Measurements from ENCODE around the gene HDAC4.
"Not testable (repeated sequence)": the region's sequence is repeated elsewhere in the genome, so short reads cannot be mapped to it uniquely, and the experiment has no call there.

Gene HDAC4

DNA sequence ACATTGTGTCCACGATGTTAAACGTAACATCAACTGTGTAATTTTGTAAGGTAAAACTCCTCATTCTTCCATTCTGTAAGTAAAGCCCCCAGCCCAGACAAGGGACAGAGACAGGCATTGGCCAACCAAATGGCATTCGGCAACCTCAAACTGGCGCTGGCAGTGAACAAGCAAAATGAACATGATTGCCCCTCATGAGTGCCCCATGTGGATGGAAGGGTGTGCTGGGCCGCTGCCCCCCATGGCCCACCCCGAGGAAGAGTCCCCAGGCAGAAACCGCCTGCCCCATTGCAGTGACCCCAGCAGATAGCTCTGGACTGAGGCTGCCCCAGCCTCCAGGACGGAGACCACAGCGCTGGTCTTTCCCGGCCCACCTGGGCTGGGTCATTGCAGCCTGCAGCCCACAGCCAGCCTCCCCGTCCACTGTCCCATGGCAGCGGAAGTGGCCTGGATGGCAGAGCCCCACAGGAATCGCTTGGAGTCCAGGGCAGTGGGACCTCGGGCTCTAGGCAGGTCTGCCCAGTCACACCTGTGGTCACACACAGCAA, 220.2 kb downstream of the HDAC4 start:
- no peak for DNase-seq (ENCODE audit: extremely low read depth in 1 of 2, low read depth in 1 of 2)

DNA sequence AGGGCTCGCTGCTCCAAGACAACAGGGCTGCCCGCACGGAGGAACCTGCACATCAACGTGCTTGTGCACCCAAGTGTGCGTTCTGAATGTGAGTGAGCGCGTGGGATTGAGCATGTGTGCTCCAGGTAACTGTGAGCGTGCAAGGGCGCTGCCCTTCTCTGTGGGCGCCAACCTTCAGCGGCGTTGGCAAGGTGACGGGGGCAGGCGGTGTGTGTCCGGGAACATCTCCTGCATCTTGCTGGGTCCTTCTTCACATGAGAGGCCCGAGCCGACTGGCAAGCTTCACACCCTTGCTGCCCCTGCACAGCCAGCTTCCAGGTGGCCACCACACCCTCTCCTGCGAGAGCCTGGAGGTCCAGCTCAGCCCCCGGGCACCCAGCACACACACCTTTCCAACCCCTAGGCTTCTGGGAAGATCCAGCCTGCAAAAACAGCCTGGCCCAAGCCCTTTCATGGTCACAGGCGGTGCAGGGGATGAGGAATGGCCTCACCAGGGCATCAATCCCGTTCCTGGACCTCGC, 220.9 kb downstream of the HDAC4 start:
- no peak for DNase-seq (ENCODE audit: extremely low read depth in 1 of 2, low read depth in 1 of 2)

DNA sequence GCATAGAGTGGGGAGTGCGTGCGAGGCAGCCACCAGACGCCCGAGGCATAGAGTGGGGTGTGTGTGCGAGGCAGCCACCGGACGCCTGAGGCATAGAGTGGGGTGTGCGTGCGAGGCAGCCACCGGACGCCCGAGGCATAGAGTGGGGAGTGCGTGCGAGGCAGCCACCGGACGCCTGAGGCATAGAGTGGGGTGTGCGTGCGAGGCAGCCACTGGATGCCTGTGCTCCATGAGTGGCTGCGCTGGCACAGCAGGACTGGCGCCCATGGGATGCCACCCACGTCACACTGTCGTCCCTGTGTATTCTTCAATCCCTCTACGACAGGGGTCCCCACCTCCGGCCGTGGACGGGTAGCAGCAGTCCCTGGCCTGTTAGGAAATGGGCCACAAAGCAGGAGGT, 221.9 kb downstream of the HDAC4 start:
- no peak for DNase-seq (ENCODE audit: extremely low read depth in 1 of 2, low read depth in 1 of 2)

DNA sequence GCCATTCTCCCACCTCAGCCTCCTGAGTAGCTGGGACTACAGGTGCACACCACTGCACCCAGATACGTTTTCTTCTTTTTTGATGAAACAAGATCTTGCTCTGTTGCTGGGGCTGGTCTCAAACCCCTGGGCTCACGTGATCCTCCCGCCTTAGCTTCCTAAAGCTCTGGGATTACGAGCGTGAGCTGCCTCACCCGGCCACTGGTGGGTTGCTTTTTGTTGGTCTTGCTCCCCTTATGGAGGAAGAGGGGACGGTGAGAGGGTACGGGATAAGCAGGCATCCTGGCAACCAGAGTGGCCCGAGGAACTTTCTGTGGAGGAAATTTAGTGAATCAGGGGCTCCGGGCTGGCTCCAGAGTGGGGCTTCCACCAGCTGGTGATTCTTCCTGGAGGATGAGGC, 222.3 kb downstream of the HDAC4 start:
- no peak for DNase-seq (ENCODE audit: extremely low read depth in 1 of 2, low read depth in 1 of 2)

DNA sequence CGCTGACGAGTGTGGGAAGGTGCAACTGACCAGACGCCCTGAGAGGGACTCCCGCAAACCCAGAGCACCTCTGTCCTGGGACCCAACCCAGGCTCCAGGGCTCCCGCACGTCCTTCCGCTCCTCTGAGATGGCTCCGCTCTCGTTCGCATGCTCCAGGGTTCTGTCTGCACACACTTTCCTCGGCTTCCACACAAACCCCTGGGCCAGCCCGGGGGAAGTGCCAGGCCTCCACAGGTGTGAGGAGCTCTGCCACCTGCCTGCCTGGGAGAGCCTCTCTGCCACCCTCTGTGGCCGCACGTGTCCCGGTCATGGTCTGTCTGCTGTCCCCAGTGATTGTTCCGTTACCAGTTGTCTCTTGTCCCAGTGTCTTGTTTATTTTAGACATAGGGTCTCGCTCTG, 222.9 kb downstream of the HDAC4 start:
- no peak for DNase-seq (ENCODE audit: extremely low read depth in 1 of 2, low read depth in 1 of 2)

DNA sequence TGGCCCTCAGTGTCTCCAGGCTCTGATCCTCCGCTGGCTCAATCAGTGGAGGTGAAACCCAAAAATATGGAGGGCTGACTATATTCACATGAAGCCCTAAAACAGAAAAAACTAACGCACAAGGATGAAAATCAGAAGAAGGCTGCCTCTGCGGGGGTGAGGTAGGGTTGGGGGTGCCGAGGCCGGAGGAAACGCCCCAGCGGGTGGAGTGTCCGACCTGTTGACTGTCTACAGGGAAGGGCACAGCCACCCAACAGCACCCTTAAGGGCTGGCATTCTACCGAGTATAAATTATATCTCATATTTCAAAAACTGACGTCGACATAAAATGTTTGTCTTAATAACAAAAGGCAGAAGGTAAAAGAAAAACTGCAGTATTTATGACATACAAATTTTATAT, 223.5 kb downstream of the HDAC4 start:
- no peak for DNase-seq (ENCODE audit: extremely low read depth in 1 of 2, low read depth in 1 of 2)

DNA sequence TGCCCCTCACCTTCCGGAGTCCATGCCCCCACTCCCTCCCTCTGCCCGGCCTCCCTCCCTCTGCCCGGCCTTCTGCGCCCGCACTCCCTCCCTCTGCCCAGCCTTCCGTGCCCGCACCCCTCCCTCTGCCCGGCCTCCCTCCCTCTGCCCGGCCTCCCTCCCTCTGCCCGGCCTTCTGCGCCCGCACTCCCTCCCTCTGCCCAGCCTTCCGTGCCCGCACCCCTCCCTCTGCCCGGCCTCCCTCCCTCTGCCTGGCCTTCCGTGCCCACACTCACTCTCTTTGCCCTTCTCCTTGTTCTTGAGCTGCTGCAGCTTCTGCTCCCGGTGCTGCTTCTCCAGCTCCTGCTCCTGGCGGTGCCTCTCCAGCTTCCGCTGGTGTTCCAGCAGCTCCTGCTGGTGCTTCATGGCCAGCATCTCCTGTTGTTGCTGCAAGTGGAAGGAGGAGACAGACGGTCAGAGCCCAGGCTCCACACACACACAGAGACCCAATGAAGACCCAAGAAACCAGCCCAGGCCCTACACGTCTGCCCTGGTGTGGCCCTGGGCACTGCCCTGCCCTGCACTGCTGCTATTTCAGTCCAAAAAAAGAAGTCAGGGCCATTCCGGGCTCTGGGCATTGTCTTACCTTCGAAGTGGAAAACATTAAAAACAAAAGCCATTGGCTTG, 224.5 kb downstream of the HDAC4 start:
- DNase-seq (ENCODE audit: extremely low read depth in 1 of 2, low read depth in 1 of 2) = not testable (repeated sequence)

DNA sequence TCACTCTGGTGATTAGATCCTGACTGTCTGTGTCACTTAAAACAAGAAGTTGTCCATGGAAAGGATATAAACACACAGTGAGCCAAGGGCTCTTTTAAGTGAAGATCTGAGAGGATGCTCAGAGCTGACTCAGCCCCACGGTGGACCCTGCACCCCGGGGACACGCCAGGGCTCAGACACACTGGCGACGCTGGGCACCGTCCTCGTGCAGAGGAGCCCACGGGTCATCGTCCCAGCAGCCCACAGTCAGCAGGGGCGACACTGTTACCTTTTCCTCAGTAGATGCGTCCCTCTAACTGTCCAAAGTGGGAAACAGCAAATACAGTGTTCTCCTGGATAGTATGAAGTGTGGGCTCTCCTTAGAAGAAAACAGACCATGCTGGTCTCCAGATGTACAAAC, 225.6 kb downstream of the HDAC4 start:
- no peak for DNase-seq (ENCODE audit: extremely low read depth in 1 of 2, low read depth in 1 of 2)

DNA sequence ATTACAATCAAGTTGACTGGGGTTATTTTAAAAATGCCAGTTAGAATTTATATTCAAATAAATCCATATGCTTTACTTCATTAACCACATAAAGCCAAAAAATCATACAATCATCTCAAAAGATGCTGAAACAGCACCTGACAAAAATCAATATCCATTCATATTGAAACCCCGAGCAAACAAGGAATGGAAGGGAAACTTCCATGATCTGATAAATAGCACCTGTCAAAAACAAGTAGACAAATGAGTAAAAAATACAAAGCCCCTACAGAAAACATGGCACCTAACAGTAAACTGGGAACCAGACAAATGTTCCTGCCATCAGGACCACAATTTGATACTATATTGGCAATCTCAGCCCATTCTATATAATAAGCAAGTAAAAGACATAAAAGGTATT, 227.5 kb downstream of the HDAC4 start:
- no peak for DNase-seq (ENCODE audit: extremely low read depth in 1 of 2, low read depth in 1 of 2)

DNA sequence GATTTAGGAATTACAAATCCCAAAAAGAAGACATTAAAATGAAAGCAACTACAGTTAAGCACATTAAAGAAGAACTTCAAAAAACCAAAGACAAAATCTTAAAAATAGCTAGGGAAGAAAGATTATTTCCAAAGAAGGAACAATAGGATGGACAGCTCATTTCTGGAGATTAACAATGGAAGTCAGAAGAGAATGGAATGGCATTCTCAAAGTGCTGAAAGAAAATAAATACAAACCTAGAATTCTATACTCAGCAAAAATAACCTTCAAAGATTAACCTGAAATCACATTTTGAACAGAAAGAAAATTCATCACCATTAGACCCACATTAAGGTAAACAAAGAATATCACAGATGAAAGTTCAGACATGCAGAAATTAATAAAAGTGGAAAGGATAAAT, 229.2 kb downstream of the HDAC4 start:
- DNase-seq (ENCODE audit: extremely low read depth in 1 of 2, low read depth in 1 of 2) = no peak

DNA sequence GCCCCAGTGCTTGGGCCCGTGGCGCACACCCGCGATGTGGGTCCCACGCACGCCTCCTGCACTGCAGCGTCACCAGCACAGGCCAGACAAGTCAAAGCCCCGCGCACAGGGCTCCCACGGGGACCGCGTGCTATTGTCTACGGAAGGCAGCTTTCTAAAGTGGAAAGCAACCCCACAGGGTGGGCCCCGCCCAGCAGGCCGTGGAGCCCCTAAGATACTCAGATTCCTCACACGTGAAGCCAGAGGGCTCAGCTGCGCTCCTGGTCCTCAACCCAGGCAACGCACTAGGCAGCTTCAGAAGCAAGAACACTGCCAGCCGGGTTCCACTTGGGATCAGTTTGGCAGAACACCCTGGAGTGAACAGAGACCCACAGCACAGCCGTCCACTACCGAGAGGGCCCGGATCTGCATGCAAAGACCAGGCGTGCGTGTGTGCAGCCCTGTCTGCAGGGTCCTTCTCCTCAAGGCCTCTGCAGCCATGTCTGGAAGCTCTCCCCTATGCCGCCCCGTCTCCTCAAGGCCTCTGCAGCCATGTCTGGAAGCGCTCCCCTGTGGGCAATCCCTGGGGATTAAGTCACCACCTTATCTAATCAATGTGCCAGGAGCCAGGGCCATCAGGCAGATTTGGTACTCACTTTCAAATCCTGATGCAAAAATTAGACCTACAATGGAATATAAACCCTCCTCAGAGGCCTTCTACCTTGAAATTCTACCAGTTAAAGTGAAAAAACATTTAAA, 231.3 kb downstream of the HDAC4 start:
- DNase-seq (ENCODE audit: extremely low read depth in 1 of 2, low read depth in 1 of 2) = no peak

DNA sequence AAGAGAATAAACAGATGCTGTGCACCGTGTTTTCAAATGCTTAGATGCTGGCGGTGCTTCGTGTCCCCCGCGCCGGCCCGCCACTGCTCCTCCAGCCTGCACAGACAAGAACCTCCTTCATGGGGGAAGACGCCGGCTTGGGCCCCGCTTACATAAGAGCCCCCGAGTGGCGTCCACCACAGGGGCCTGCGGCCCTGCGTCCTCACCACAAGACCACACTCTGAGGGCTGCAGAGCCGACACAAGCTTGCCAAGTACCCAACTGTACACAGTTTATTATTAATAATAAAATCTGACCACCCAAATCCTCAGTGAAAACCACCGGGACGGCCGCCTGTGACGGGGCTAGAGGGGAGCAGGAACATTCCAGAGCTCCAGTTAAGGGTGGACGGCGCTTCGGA, 232.2 kb downstream of the HDAC4 start:
- no peak for DNase-seq (ENCODE audit: extremely low read depth in 1 of 2, low read depth in 1 of 2)

DNA sequence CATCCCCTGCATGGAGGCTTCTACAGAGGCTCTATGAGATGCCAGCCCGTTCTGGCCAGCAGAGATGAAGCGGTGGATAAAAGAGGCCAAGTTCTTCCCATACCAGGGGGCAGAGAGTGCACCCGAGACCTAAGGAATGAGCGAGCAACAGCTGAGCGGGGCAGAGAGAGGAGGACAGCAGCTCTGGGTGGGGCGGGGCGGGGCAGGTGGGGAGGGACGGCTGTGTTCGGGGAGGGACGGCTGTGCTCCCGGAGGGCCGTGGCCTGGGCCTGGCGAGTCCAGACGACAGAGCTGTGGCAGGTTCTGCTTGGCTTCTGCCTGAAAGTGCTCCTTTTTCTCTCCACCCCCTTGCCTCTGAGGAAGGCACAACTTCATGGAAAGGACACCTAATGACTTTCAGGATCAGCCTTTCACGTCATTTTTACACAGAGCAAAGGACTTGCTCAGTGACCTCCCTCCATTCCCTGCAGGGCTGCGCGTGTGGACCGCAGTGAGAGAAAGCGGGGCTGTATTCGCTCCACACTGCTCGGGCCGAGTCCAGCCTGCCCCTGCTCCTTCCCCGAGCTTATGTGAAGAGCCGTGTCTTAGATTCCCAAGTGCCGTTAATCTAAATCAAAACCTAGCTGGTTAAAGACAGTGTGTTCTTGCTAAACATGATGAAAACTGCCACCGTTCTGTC, 232.9 kb downstream of the HDAC4 start:
- no peak for DNase-seq (ENCODE audit: extremely low read depth in 1 of 2, low read depth in 1 of 2)

DNA sequence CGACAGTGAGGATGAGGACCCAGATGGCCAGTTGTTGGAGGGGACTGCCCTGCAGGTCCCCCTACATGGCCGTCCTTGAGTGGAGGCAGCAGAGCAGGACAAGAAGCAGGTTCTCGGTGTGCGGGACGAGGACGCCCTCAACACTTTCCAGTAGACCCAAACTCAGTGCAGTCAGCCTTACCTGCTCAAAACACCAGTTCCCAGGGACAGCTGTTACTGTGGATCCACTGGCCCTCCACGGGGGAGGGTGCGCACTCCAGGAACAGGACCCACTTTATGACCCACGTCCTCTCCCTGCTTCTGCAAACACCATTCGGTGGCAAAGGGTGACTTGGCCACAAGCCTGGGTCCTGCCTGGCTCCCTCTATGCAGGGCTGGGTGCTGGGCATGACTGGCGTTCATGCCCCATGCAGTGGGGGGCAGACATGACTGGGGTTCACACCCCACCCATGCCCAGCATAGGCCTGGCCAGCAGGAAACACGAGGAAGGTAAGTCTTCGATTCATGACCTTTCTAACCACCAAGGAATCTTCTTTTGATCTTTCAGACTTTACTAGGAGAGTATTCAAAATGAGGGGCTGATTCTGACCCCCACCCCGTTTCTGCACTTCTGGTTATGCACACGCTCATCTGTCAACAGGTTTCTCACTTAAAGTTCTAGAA, 233.7 kb downstream of the HDAC4 start:
- DNase-seq (ENCODE audit: extremely low read depth in 1 of 2, low read depth in 1 of 2) = no peak

DNA sequence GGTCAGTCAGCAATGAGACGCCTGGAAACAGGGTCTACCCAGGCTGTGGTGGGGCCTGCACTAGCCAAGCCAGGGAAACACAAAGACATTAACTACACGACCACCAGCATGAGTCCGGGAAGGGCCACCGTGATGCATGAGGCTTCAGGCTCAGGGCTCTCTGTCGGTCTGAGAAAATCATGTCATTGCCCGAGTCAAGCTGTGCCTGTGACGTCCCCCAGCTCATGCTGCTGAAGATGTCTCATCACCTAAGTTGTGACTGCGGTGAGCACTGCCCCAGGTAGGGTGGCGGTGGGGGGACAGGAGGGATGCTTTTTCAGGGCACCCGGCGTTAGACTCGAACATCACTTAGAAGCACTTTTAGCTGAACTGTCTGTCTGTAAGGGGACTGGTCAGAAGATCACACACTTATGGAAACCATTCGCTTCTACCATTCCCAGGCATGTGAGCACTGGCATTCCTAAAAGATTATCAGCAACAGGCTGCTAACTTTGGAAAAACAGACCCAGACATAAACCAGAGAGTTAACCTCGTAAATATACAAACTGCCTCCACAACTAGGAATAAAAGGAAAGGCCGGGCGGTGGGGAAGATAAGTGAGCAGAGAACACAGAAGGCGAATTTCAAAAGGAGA, 234.5 kb downstream of the HDAC4 start:
- DNase-seq (ENCODE audit: extremely low read depth in 1 of 2, low read depth in 1 of 2) = no peak

DNA sequence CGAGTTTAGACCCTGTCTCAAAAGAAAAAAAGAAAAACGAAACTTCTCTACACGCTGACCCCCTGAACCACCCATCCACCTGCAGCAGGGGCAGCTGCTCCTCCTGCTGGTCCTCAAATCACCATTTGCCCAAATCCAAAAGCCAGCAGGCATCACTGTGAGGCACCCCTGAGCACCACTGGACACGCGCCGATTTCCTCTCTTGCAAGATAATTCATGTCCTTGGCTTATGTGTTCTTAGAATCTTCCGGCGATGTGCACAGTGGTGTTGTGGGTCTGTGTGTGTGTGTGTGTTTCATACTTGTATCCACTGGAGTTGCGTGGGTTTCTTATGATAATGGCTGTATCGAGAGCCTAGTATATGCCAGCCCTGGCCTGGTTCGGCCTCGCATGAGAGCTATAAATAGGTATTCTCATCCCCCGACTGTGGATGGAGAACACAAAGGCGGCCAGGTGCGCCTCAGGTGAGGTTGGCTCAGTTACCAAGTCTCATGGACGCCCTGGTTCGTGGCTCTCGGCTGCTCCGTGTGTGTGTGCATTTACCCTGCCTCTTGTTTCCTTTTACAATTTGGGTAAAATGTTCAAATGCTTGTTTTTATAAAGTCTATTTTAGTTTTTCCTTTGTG, 235.5 kb downstream of the HDAC4 start:
- DNase-seq (ENCODE audit: extremely low read depth in 1 of 2, low read depth in 1 of 2) = no peak

DNA sequence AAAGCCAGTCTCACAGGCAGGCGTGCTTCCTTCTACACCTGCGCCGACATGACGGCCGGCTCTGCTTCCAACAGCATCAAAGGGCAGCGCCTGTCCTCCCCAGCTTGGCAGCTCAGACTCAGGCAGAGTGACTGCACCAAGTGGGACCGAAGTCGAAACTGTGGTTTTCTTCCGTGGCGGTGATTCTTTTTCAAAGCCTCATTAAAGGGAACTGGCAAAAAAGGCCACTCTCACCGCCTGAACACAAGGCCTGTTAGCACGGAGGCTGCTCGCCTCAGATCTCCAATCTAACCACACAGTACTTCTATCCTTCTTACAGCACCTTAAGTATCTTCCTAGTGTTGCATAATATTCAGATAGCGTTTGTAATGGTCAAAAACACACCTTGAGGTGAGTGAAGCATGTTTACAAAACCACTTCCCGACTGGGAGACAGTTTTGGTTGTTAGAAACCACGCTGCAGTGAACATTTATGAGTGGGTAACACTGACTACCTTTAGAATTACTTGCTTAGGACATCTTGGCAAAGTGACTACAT, 236.4 kb downstream of the HDAC4 start:
- no peak for DNase-seq (ENCODE audit: extremely low read depth in 1 of 2, low read depth in 1 of 2)

DNA sequence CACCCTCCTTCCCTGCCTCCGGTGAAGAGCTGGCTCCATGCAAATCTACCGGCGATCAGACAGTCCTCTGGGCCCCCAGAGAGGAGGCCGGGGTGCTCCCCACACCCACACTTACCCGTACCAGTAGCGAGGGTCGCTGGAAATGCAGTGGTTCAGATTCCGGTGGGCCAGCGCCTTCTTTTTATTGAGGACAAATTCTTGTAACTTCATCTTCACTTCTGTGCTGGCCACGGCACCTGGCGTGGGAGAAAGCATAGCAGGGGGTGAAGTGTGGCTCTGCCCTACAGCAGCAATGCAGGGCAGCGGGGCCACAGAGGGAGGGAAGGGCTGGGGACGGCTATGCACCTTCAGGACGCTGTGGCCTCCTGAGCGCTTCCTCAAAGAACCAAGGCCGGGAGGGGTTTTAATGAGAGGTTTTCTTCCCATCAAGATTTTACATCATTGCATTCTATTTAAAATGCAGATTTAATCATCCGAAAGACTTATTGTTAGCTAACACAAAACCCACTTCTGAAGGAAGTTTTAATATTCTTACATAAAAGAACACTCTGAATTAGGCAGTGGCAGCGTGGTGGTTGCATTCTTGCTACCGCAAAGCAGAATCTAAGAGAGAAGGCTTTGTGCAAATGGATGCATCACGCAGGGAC, 237.0 kb downstream of the HDAC4 start:
- no peak for DNase-seq (ENCODE audit: extremely low read depth in 1 of 2, low read depth in 1 of 2)

DNA sequence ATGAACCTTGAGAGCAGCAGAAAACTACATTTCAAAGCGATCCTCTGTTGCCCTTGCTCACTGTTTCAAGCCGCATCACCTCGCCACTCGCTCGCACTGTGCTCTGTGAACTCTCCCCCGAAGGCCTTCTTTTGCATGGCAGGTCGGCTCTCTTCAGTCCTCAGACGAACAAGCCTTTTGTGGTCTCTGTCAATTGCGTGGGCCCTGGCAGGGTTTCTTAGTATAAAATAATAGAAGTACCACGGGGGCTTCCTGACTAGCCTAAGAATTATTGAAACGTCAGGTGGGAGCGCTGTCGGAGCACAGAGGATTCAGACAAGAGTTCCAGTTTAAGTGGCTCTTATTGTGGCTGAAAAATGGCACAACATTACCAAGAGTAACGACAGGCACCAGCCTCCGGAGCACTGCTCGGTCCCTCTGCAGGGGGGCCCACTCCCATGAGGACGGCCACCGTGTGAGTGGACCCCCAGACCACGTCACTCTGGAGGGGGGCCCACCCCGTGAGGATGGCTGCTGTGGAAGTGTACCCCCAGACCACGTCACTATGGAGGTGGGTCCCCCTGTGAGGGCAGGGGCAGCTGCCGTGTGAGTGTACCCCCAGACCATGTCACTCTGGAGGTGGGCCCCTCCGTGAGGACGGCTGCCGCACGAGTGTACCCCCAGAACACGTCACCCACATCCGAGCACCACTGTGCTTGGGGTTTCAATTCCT, 237.7 kb downstream of the HDAC4 start:
- DNase-seq (ENCODE audit: extremely low read depth in 1 of 2, low read depth in 1 of 2) = no peak

Measured in activated CD8-positive, alpha-beta memory T cell treated with anti-CD3 and anti-CD28 coated beads for 1 hour (primary cell).